ENCODE data around the gene CYTH4.

Gene CYTH4

GRCh38 chr22:37292641-37293040 is 10.3 kb downstream of the CYTH4 start:
- DNase-seq, result no peak

GRCh38 chr22:37293172-37293571 is 10.9 kb downstream of the CYTH4 start:
- no peak for DNase-seq

- DNase-seq, result no peak
Measured at GRCh38 chr22:37294747-37295146, 12.4 kb downstream of the CYTH4 start.

DNA sequence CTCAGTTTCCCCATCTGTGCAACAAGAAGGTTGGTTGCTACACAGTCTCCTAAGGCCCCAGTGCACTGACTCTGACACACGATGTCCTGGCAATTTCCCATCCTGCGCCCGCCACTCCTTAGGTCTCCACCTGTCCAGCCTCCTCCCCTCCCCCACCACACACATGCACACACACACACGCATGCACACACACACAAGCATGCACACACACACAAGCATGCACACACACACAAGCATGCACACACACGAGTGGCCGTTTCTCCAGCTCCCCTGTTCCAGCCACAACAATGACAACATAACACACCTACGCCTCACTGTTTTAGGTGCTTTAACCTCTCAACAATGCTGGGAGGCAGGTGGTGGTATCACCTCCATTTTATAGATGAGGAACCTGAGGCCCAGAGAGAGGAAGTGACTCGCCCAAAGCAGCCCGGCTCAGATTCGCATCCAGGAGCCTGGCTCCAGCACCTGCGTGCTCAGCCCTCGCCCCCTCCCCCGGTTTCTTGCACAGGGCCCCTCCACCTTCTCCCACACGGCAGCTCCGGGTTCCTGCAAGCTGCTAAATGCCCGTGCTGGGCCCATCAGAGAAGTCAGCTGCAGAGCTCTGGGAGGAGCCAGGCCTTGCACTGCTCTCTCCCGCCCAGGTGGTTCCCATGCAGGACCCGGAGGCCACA is 13.0 kb downstream of the CYTH4 start:
- DNase-seq, result no peak

- DNase-seq, result no peak
Measured at GRCh38 chr22:37295946-37296345, 13.6 kb downstream of the CYTH4 start.

- no peak for DNase-seq
Measured at GRCh38 chr22:37298748-37299495, 16.6 kb downstream of the CYTH4 start.

- no peak for DNase-seq
Measured at GRCh38 chr22:37299969-37300509, 17.7 kb downstream of the CYTH4 start.

- peak; percentile 30 for DNase-seq
Measured at GRCh38 chr22:37300551-37301017, 18.3 kb downstream of the CYTH4 start.

DNA sequence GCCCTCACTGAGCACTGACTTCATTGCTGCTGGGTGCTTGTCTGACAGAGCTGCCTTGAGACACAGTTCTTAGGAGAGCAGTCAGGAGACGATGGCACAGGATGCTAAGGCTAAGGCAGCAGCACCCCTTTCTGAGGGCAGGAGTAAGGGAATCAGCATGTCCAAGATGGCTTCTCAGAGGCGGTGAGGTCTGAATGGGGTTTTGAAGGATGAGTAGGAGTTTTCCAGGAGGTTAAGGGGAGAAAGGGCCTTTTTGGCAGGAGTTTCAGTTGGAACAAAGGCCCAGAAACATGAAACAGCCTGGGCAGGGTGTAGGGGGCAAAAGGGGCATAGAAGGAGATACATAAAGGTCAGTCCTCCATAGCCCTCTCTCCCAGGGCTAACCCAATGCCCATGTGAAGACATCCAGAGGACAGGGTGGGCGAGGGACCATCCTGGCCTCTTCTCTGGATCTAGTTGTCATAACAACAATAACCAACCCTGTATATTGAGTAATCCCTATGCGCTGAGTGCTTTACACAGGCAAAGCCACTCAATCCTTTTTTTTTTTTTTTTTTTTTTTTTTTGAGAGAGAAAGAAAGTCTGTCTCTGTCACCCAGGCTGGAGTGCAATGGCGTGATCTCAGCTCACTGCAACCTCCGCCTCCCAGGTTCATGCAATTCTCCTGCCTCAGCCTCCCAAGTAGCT is 19.0 kb downstream of the CYTH4 start:
- no peak for DNase-seq

DNA sequence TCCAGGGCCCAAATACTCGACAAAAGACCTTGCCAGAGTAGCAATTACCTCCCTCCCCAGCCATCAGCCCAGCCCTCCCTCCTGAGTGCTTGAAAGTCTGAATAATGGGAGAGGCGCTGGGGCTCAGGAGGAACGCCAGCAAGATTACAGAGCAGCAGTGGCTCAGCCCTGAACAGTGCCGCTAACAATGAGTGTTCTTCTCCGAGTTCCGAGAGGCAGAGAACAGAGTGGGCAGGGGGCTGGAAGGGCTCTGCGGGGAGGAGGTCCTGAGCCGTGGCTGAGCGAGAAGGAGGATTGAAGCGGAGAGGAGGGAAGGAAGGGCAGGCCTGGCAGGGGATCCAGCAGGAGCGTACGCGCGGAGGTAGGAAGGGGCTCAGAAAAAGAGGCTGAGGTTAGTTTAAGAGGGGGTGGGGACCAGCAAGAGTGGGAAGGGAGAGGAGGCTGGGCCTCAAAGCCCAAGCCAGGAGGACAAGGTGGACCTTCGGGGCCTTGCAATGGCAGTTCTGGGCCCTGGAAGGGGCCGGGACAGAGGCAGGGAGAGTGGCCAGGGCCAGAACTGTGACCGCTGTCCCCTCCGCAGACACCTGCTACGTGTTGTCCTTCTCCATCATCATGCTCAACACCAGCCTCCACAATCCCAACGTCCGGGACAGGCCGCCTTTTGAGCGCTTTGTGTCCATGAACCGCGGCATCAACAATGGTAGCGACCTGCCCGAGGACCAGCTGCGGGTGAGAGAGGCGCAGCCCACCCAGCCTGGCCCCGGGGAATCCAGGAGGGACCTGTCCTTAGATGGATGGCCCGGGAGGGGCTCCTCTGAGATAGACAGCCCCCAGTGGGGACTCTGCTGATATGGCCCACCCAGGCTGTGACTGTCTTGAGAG is 20.6 kb downstream of the CYTH4 start:
- DNase-seq, result no peak

DNA sequence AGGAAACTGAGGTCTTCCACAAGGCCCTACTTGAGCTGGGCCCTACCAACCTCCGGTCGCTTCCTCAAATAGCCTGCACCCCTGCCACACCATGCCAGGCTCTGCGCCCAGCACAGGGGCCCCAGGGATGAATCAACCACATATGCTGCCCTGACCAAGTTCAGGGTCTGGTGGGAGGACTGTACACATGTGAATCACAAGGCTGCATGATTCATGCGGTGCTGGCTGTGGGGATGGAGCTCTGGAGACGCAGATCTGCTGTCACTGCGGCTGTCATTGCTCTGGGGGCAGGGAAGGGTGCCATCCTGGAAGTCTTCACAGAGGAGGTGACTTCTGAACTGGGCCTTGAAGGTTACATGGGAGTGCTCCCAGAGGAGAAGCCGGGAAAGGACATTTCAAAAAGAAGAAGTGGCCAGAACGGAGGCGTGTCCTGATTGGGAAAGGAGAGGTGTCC is 21.5 kb downstream of the CYTH4 start:
- DNase-seq, result no peak

DNA sequence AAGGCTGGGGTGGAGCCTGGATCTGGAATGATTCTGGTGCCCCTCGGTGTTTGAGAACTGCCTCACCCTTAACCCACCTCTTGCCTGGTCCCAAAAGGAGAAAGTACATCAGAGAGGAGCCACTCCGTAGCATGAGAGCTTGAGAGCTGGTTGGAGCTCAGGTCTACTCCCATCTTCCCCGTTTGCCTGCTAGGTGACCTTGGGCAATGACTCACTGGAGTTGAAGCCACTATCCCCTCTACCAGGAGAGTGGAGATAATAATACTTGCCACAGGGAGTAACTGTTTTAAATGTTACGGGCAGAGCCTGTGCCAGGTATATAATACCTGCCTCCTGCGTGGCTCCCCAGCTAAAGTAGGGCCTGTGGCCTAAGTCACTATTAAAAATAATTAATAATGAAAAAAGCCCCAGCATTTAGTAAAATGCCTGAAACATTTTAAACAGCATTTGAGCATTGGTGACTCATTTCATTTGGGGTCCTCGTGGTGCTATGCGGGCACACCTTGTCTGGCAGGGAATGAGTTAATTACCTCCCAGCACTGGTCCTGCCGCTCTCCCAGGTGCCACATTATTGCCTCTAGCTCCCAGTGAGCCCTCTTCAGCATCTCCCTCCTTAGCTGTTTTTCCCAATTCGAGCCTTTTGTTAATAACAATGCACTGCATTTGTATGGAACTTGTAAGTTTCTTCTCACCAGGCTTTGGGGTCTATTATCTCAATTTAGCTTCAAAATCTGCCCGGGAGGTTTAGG is 22.5 kb downstream of the CYTH4 start:
- no peak for DNase-seq

GRCh38 chr22:37305887-37306286 is 23.6 kb downstream of the CYTH4 start:
- DNase-seq, result no peak

DNA sequence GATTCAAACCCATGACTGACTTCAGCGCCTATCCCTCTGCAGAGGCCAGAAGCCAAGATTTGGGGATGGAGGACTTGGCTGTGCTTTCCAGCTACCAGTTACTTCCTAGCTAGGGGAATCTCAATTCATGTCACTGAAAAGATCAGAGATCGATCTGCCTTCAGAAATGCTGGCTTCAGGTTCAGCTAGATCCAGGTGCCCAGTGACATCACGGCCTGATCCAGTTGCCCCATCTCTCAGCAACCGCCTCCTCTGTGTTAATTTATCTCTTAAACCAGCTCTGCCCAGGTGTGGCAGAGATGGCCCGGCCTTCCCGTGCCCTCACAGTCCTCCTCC is 24.2 kb downstream of the CYTH4 start:
- no peak for DNase-seq

DNA sequence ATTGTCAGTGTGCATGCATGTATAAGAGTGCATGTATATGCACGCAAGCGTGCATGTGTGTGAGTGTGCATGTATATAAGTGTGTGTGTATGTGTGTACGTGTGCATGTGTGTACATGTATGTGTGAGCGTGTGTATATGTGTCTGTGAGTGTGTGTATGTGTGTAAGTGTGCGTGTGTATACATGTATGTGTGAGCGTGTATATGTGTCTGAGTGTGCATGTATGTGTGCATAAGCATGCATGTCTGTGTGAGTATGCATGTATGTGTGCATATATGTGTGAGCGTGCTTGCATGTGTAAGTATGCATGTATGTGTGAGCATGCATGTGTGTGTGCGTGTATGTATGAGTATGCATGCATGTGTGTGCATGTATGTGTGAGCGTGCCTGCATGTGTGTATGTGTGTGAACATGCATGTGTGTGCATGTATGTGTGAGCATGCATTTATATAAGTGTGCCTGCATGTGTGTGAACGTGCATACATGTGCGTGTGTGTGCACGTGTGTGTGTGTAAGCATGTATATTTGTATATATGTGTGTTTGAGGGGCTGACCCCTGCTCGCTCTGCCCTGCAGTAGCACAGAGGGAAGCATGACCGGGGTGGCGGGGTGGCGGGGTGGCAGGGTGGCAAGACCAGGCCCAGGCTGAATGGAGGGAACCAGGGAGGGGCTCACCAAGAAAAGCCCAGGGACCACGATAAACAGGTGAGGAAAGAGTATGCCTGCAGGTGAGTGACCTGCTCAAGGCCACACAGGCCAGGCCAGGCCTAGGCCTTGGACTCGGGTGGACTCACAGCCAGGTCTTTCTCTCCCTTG is 26.3 kb downstream of the CYTH4 start:
- no peak for DNase-seq

DNA sequence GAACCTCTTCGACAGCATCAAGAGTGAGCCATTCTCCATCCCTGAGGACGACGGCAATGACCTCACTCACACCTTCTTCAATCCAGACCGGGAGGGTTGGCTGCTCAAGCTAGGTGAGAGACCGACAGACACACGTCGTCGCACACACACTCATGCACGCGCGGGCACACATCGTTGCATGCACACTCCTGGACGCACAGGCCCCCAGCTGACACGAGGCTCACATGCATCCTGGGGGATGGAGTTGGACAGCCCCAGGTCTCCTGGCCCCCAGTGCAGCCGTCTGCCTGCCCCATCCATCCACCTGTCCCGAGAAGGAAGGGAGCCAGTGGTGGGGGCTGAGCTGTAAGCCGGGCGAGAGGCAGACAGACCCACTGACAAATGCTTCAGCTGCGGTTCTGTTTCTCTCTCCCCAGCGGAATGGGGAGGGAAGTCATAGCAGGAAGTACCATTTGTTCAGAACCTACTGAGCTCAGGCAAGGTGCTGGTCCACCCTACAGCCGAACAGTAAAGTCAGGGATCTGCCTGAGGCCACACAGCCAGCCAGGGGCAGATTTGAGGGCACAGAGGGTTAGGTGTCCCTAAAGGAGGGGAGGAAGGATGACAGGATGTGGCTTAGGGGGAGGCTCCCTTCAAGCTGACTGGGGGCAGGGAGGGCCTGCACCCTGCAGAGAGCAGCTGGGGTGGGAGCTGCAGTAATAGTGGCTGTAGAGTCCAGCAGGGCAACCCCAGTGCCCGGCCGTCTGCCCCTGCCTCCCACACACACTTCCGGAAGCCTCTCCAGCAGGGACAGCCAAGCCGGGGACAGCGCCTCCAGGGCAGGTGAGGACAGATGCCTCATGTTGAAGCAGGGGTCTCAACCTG is 27.1 kb downstream of the CYTH4 start:
- peak; percentile 41 for DNase-seq

DNA sequence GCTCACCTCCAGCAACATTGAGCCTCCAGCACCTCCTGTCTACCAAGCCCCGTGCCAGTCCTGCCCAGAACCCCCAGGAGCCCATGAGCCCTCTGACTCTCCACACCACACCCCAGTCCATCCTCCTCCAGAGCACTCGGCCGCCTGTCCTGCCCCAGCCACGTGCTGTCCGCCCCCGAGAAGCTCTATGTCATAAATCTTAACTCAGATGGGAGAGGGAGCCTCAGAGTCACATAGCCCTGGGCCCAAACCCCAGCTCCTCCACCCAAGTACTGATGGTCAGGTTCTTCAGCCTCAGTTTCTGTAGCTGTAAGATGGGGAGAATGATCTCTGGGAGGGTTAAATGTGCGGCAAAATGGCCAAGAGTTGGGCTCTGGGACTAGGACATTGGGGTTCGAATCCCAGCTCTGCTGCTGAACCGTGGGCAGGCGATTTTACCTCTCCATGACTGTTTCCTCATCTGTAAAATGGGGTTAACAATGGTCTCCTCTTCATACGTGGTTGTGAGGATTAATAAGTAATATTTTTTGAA is 27.8 kb downstream of the CYTH4 start:
- no peak for DNase-seq

GRCh38 chr22:37310815-37311595 is 28.7 kb downstream of the CYTH4 start:
- no peak for DNase-seq
